GM19035 (cell line): ENCODE data around the gene PSMD13.
"Not testable (repeated sequence)": the region's sequence is repeated elsewhere in the genome, so short reads cannot be mapped to it uniquely, and the experiment has no call there.

Experiments
- ATAC-seq: cut with Tn5 transposase; IDR thresholded peaks from one replicate; pipeline ENCODE4 v1.9.1; 2021; ENCODE audit not compliant: unreplicated experiment

Gene PSMD13

GRCh38 chr11:236774-237767, at the start of gene PSMD13:
PSMD13 (plus strand) TSS chr11:236976; CDS start chr11:237050, 74 bp downstream.
- ATAC-seq = peak; percentile 76

GRCh38 chr11:189200-189783, 47.5 kb upstream of the PSMD13 start:
- peak; percentile 12 for ATAC-seq

- ATAC-seq = peak; percentile 73
Observed at GRCh38 chr11:189843-190311, 46.9 kb upstream of the PSMD13 start.

- ATAC-seq = not testable (repeated sequence)
Observed at GRCh38 chr11:190546-190945, 46.2 kb upstream of the PSMD13 start.

GRCh38 chr11:191490-192478, 45.0 kb upstream of the PSMD13 start:
- not testable (repeated sequence) for ATAC-seq

- not testable (repeated sequence) for ATAC-seq
Observed at GRCh38 chr11:192674-193128, 44.1 kb upstream of the PSMD13 start, which contains the start of gene SCGB1C1. SCGB1C1 (plus strand) TSS chr11:193078; CDS start chr11:193100, 22 bp downstream.

- ATAC-seq = not testable (repeated sequence)
Observed at GRCh38 chr11:193481-193880, 43.3 kb upstream of the PSMD13 start.

GRCh38 chr11:196786-197731, 39.7 kb upstream of the PSMD13 start:
- no peak for ATAC-seq

GRCh38 chr11:197741-198235, 39.0 kb upstream of the PSMD13 start:
- no peak for ATAC-seq

GRCh38 chr11:198236-198806, 38.5 kb upstream of the PSMD13 start:
- no peak for ATAC-seq

GRCh38 chr11:199004-199581, 37.7 kb upstream of the PSMD13 start:
- ATAC-seq = no peak

GRCh38 chr11:199782-200181, 37.0 kb upstream of the PSMD13 start:
- no peak for ATAC-seq

- no peak for ATAC-seq
Observed at GRCh38 chr11:200224-201003, 36.4 kb upstream of the PSMD13 start.

GRCh38 chr11:201966-202365, 34.8 kb upstream of the PSMD13 start:
- no peak for ATAC-seq

GRCh38 chr11:202490-202889, 34.3 kb upstream of the PSMD13 start:
- no peak for ATAC-seq

GRCh38 chr11:203056-203944, 33.5 kb upstream of the PSMD13 start:
- no peak for ATAC-seq
